DOHH2 (cell line): ENCODE data around the gene PLEKHA3.

Source experiments
- EZH2phosphoT487 ChIP-seq: fragments of 200-600 bp; sonication (generic); IDR thresholded peaks from 2 replicates; pipeline ENCODE4 v1.6.1; 2017; ENCODE audit warnings: borderline replicate concordance, mild to moderate bottlenecking, antibody characterized with exemption, low read length, moderate library complexity, mixed read lengths
- TF ChIP-seq, protein P1 (sequence below): fragments of 200-600 bp; sonication (generic); IDR thresholded peaks from one replicate; pipeline ENCODE4 v1.5.1; 2014; ENCODE audit warnings: antibody characterized with exemption, mild to moderate bottlenecking, low read depth, low read length; ENCODE audit not compliant: poor library complexity, severe bottlenecking

DNA sequence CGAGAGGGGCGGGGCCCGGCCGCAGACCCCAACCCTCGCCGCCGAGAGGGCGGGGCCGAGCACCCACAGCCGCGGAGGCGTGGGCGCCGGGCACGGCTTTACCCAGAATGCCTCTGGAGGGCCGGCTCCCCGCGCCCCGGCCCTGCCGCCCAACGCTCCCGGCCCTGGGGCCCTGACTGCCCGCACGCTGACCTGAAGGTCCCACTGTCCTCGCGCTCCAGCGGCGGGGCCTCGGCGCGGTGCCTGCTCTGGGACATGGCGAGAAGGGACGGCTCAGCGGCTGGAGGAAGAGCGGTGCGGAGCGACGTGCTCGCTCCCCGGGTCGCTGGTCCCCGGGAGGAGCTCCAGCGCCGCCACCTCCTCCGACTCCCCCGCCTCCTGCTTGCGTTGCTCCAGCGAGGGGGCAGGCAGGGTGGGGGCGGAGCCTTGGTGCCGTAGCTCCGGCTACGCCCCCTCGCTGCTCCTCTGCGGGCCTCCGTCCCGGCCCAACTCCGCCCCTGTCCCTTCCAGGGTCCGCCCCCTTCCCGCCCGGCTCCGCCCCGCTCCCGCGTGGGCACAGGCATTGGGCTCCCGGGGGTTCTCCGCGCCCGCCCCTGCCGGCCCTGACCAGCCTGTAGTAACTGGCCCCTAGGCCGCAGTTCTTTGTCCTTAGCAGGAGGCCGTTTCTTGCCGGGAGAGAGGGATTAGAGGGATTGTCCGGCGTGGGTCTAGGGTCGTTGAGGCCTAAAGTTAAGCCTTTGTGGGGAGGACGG lies 29.3 kb upstream of the PLEKHA3 start, which contains the start of the genes PJVK and PRKRA:
- TF ChIP-seq, protein P1, sequence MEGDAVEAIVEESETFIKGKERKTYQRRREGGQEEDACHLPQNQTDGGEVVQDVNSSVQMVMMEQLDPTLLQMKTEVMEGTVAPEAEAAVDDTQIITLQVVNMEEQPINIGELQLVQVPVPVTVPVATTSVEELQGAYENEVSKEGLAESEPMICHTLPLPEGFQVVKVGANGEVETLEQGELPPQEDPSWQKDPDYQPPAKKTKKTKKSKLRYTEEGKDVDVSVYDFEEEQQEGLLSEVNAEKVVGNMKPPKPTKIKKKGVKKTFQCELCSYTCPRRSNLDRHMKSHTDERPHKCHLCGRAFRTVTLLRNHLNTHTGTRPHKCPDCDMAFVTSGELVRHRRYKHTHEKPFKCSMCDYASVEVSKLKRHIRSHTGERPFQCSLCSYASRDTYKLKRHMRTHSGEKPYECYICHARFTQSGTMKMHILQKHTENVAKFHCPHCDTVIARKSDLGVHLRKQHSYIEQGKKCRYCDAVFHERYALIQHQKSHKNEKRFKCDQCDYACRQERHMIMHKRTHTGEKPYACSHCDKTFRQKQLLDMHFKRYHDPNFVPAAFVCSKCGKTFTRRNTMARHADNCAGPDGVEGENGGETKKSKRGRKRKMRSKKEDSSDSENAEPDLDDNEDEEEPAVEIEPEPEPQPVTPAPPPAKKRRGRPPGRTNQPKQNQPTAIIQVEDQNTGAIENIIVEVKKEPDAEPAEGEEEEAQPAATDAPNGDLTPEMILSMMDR, result no peak
- no peak for TF ChIP-seq EZH2phosphoT487
